ENCODE measurements around the gene FPGS. TPM values are rescaled to one million over a fixed set of nuclear protein-coding genes. Genes with fewer than 3 reads are reported as not detected.

FPGS gene
- total RNA-seq, 1 experiment from 2014 or later, result 70.6 TPM

DNA sequence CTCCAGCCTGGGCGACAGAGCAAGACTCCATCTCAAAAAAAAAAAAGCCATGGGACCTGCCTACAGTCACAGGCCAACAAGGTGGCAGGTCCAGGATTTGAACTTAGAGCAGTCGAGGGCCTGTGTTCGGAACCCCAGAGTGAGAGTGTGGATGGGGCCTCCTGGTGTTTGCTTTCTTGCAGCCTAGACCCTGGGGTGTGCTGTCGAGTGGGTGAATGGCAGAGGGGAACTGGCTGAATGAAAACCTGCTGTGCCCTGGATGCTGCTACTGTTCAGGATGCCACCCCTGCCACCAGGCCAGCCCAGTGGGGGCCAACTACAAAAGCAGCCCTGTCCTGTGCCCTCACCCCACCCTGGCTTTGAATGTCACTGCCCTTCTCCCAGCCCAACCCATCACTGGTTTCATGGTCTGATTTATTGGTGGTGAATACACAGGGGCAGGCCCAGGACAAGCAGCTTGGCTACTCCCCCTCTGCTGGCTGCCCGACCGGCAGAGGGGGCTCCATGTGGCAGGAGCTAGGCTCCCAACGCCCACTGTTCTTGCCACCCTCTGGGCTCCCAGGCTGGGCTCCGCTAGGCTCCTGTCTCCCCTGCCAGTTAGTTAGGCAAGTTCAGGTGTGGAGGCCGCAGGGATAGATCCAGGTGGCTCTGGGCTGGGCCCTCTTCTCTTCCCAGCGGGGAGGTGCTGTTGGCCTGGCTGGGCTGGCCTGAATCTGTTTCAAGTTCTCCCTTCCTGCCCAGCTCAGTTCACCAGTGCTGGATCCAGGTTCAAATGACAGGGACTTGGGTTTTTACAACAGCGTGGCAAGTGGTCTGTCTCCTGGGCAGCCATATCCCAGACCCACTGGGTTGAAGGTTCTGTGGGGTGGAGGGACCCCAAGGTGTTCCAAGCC lies 12.2 kb downstream of the FPGS start:
- H4K20me1 ChIP-seq (ENCODE audit: insufficient read depth), result no peaks in the 10 kb centered on the region
- ChIA-PET RAD21 (ENCODE audit: low non-redundant PET in 1 of 2, low total read pairs in 2 of 2, uncharacterized antibody in 2 of 2, unreplicated experiment in 2 of 2) (no interaction called here), CTCF (no interaction called here), POLR2A (no interaction called here)
- DNase-seq (ENCODE audit: low read depth, low spot score), result no peak
- no TSS peak for BruUV-seq (replicated peaks)
- no peak for ATAC-seq
- H2AFZ ChIP-seq (ENCODE audit: low read depth, low read length, poor library complexity, severe bottlenecking), result no peak overlapping the region
- no peak overlapping the region for H3K27ac ChIP-seq (ENCODE audit: low read depth, low read length)
- peaks cover 20 to 32% of the 10 kb centered on the region in 2 experiments; a peak in 3 of 4 replicates for H3K36me3 ChIP-seq (ENCODE audit: control insufficient read depth in 1 of 2, insufficient read depth in 2 of 2, low read length in 2 of 2)
- no peaks in the 10 kb centered on the region for H3K27me3 ChIP-seq (ENCODE audit: insufficient read depth, low read length)
- no peak overlapping the region for H3K9ac ChIP-seq (ENCODE audit: low read length)
- no peak for TF ChIP-seq RAD21 (IDR thresholded peaks at IDR 0.05; ENCODE audit: low read depth)
- no peak for TF ChIP-seq SP1 (IDR thresholded peaks at IDR 0.05; ENCODE audit: low read depth)
- no peak for TF ChIP-seq ATF3 (IDR thresholded peaks at IDR 0.05)
- no peak for TF ChIP-seq YY1 (IDR thresholded peaks at IDR 0.05; ENCODE audit: extremely low read depth, insufficient replicate concordance, low read depth, low read length)
- TF ChIP-seq MAX (IDR thresholded peaks at IDR 0.05), result no peak
- no peak for TF ChIP-seq SRF (IDR thresholded peaks at IDR 0.05; ENCODE audit: low read depth)
- TF ChIP-seq POLR2AphosphoS5 (IDR thresholded peaks at IDR 0.05; ENCODE audit: low read depth, low read length), result no peak
- no peak for TF ChIP-seq EZH2phosphoT487 (IDR thresholded peaks at IDR 0.05; ENCODE audit: borderline replicate concordance)
- TF ChIP-seq CEBPB (IDR thresholded peaks at IDR 0.05; ENCODE audit: low read depth), result no peak
- no peak for TF ChIP-seq ELF1 (IDR thresholded peaks at IDR 0.05; ENCODE audit: borderline replicate concordance, low read depth)
- no peak for TF ChIP-seq FOSL1 (IDR thresholded peaks at IDR 0.05; ENCODE audit: low read depth)
- peaks cover 0 to 4% of the 10 kb centered on the region in 2 experiments; a peak in 2 of 4 replicates for H3K4me1 ChIP-seq (ENCODE audit: control insufficient read depth in 1 of 2, insufficient read depth in 2 of 2, low read length in 2 of 2)
- intact Hi-C loops (cut with micrococcal nuclease), result no loop called here
- H3K4me2 ChIP-seq (ENCODE audit: low read length), result no peak overlapping the region
- no peaks in the 10 kb centered on the region for H3K9me2 ChIP-seq (ENCODE audit: insufficient read depth)
- no peak overlapping the region for H3K4me3 ChIP-seq (replicated peaks in 1 of 2; ENCODE audit: low read depth in 1 of 2, low read length in 2 of 2)
- H3K9me3 ChIP-seq (ENCODE audit: control insufficient read depth in 1 of 2, insufficient read depth in 1 of 2, low read depth in 1 of 2, low read length in 2 of 2), result no peaks in the 10 kb centered on the region
- no peaks in the 10 kb centered on the region for H3K79me2 ChIP-seq (ENCODE audit: insufficient read depth, low read length)
